Embryonic facial prominence (tissue), 1 donor: Measurements from ENCODE around the gene PLCH1.

Experiments
- DNase-seq: peaks from one replicate; pipeline ENCODE4 v3.0.0-alpha.2; 2016; ENCODE audit errors: extremely low spot score

PLCH1 gene

DNA sequence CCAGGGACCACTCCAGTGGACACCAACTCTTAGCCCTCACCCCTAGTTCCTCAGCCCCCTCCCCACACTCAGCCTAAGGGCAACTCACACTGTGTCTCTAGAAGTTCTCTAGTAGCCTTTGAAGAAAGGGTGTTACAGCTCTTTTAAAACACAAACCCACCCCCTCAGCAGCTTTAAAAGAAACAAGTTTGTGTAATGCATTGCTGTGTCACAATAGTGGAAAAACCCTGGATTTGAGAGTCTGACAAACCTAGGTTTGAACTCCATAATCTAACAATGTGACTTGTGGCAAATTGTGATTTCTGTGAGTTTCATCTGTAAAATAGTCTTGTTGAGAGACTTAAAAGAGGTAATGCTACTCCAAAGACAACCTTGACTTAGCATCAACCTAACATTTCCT, 54.0 kb downstream of the PLCH1 start:
- DNase-seq, result no peak

DNA sequence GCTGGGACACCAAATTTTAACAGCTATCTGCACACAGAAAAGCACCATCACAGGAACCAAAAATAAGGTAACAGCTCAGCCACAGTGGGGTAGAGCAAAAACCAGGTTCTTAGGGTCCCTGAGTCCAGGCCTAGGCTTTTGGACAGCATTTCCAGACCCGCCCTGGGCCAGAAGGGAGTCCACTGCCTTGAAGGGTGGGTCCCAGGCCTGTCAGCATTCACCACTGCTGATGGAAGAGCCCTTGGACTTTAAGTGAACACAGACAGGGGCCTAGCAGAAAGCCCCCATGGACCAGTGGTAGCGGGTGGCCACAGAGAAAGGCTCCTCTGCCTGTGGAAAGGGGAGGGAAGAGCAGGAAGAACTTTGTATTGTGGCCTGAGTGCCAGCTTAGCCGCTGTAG, 56.4 kb downstream of the PLCH1 start:
- DNase-seq, result no peak

- no peak for DNase-seq
Measured at GRCh38 chr3:155683344-155683720, 61.5 kb downstream of the PLCH1 start.

DNA sequence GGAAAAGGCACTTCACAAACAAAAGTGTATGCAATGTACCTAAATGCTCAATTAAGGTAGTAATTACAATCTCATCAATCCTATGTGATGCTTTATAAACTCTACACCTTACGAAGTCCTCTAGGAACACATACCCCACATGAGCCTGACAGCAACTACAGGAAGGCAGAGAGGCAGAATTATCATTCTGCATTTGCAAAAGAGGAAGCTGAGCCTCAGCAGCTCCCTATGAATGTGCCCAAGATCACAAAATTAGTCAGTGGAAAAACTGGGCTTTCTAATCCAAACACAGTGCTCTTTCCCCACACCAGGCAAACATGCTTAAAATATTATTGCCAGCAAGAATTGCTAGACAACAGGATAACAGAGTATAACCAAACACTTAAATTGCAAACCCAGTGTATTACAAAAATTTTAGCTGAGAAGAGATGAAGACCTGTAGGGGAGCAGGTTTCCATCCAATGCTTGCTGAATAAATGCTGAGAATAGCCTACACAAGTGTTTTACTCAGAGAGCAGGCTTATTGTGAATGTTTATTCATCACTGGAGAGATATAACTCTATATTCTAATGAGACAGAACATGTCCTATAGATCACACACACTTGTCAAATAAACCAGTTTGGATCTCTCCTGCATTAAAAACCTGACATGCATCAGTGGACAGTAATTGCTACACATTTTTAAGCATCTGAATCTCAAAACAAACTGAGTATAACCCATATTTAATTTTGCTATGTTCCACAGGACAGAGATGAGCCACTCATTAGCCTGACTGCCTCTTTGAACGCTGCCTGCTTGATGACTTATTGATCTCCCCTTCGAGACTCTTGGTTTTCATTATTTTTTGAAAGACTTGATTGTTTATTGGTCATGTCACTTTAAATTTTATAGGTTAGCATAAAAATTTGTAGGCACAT, 62.2 kb downstream of the PLCH1 start:
- DNase-seq, result no peak

DNA sequence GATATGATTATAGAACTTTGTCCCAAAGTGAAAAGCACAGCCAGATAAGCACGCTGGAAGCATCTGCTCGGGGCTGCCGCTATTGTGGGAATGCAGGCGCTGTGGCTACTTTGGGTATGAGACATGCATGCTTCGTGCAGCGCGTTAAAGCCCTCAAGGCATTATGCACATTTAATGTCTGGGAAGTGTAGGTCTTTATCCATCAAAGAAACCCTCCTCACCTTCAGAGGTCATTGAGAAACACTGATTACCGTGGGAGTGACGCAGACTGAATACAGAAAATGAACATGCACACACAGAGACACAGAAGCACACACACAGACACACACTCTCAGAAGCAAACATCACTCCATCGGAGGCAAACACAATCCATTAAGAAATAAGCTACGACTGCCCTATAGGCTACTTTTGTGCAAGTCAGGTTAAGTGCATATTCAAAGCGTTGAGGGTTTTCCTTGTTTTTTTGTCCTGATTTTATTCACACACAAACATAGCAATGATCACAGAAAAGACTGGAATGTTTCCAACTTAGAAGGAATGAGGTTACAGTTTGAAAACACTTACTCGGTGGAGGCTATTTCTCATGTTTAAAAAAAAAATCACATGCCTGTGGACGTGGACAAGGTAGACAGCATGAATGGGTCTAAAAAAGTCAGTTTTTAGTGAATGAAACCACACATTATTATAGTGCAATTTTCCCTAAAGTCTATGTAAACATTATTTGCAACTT, 68.5 kb downstream of the PLCH1 start:
- DNase-seq, result no peak

- DNase-seq, result no peak
Measured at GRCh38 chr3:155675094-155675493, 69.8 kb downstream of the PLCH1 start.

DNA sequence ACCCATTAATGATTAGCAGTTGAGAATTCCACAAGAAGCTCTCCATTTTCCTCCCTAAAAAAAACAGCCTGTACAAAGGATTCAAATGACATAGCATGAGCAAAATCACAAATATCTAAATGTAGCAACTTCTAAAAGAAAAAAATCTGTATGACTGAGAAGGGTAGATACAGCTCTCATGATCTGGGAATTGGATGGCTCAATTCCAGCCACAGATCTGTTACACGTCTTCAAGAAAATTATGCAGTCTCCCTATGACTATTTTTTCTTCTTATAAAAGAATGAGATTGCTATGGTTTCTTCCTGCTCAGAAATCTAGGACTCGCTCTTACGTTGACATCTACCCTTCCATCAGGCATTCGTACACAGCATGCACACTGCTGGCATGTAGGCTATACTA, 71.5 kb downstream of the PLCH1 start:
- no peak for DNase-seq

DNA sequence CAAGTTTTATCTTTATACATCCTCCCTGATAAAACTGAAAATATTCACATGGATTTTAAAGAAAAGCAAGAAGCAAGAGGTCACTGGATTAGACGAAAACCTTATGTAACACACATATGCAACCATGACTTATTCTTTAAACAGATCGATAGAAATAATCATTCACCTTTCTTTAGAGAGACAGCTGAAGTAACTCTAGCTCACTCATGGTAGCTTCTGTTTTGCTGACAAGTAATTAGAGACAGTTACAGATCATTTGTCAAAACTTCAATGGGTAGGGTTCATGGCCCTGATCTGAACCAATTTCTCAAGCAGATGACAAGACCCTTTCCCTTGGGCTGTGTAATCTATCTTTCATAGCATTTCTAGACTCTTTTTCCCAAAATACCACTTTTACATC, 74.5 kb downstream of the PLCH1 start:
- DNase-seq, result no peak

GRCh38 chr3:155667988-155668387, 76.9 kb downstream of the PLCH1 start:
- no peak for DNase-seq

DNA sequence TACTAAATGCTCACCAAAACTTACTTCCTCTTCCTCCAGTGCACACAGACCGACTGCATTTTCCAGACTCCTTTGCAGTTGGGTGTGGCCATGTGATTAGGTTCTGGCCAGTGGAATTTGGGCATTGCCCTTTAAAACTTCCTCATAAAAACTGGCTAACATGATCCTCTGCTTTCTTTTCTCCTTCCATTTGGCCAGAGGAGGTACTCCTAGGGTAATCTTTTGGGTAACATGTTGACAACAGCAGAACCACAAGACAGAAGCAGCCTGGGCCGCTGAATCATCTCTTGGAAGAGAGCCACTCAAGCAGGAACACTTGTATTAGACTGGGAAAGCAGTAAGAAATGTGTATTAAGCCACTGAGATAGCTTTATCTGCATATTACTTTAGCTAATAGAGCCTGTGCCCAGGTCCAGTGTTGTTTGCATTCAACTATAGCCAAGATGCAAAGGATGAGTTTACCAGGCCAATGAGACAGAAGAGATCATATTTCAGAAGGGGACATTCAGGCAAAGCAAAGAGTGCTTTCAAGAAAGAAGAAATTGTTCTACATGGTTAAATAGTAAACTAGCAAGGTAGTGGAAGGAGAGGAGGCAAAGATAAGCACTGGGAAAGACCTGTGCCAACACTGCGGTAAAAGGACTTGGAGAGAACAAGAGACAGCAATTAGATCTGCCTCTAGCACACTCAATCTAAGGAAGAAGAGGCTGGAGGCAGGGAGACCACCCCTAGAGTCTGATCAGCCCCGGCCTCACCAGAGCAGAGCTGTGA, 79.8 kb downstream of the PLCH1 start:
- DNase-seq, result no peak

DNA sequence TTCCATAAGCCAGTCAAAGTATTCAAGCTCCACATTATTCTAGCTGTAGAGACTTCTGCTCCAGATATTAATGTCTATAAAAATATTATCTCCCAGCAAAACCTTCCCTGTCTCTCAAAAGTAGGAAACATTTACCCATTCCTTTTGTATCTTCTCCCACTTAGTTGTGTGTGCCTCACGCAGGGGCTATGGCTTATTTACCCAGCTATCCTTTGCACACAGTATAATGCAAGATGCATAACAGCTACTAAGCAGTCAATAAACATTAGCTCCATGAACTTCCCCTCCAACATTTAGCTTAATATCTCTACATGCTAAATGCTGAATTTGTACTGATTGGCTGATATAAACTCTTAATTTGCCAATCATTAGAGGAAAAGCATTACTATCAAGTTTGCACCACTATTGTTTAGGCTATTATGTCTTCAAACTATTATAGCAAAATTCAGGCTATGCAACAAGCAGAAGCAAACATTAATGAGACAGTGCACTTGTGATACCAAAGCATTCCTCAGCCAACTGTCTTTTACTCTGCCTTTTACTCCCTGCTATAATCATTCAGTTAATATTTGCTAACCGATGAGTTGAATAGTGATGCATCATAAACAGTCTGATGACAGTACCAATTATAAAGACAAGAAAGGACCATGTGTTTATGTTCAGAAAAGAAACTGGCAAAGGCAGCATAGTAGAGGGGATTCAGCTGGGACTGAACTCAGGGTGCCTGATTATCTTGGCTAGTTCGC, 81.2 kb downstream of the PLCH1 start:
- DNase-seq, result no peak

GRCh38 chr3:155661760-155662159, 83.1 kb downstream of the PLCH1 start:
- no peak for DNase-seq

GRCh38 chr3:155661042-155661441, 83.8 kb downstream of the PLCH1 start:
- DNase-seq, result no peak

DNA sequence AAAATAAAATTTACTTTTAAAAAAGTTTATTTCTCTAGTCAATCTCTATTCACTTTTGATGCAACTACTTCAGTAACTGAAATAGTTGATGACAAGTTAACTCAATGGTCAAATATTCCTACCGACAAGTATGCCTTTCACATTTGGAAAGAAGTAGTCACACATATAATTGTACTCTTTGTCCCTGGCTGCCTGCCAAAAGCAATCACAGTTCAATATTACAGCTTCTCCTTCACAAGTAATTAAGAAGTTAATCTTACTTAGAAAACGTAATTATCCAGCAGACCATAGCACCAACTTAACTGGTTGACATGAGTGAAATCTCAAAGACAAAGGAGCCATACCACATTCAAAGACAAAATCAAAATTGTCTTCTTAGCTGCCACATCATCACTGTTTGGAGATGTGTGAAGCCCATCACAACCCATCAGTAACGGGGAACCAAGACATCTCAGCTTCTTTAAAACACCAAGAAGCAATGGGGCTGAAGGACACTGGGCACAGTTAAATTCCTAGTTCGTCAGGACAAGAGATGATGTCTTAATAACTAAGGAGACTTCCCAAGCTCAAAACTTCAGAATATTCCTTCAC, 86.1 kb downstream of the PLCH1 start:
- no peak for DNase-seq

DNA sequence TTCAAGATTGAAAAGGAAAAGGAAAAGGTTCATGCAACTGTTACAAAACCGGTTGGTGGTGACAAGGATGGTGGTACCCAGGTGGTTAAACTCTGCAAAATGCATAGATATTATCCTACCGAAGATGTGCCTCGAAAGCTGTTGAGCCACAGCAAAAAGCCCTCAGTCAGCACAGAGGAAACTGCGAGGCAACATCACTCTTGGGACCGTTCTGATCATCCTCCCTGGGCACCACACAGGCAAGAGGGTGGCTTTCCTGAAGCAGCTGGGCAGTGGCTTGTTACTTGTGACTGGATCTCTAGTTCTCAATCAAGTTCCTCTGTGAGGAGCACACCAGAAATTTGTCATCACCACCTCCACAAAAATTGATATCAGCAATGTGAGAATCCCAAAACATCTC, 86.9 kb downstream of the PLCH1 start:
- no peak for DNase-seq

GRCh38 chr3:155657161-155657560, 87.7 kb downstream of the PLCH1 start:
- no peak for DNase-seq

- DNase-seq, result no peak
Measured at GRCh38 chr3:155656466-155656865, 88.4 kb downstream of the PLCH1 start.

- no peak for DNase-seq
Measured at GRCh38 chr3:155651489-155652218, 93.2 kb downstream of the PLCH1 start.

DNA sequence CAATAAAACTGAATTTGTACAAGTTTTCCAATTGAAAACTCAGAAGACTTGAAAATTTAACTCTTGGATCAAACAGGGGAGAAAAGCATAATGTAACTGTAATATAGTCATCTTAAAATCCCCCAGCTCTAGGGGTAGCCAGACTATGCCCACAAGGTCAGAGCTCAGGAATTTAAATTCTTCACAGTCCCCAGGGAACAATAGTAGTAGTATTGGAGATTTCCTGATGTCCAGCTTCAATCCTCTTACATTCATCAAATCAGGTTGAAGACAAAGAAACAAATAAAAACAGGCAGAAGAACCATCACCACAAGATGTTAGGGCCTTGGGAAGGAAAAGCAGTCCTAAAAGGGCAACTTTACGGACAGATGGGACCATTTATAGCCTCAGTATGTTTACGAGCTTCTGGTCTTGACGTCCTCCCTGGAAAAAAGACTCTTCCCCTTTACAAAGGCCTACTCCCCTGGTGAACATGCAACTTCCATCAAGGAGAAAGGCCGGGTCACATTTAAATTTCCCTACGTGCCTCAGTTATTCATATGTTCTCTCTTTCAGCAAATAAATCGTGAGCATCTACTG, 96.8 kb downstream of the PLCH1 start:
- DNase-seq, result no peak

DNA sequence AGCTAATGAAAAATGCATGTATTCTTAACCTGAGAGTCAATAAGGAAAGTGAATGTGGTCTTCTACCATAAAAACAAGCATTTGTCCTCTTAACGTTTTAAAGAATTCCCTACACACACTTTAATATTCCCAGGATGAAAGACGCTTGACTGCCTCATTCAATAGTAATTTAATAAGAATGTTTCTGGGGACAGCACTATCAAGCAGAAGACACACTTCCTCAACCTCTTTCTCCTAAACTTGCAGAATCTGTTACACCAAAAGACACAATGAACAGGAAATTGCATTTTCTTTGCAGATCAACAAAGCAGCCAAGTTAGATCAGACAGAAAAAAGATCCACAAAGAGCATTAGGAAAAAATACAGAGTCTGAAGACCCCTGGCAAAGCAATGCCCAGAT, 97.7 kb downstream of the PLCH1 start:
- no peak for DNase-seq
